HepG2 (cell line): ENCODE measurements around the gene BSN. TPM values are rescaled to one million over a fixed set of nuclear protein-coding genes. Genes with fewer than 3 reads are reported as not detected.

Experiments
- ATAC-seq: fragments of 200-7000 bp; cut with Tn5 transposase; 3 replicates; pipeline ENCODE4 v1.9.1; 2020; ENCODE audit warnings: mild to moderate bottlenecking, moderate library complexity
- BruUV-seq: library from RNA; stranded (reverse); fragments of 400-500 nt; replicated peaks from 2 replicates; lab custom pipeline; 2021; lab: Mats Ljungman, UMichigan
- CTCF ChIA-PET: fragments of 300-600 bp; formaldehyde crosslinking; extraction: SDS; loops from one replicate; lab custom pipeline; 2021; ENCODE audit warnings: low total read pairs, inconsistent platforms, low intra/inter-chr PET ratio; lab: Yijun Ruan, JAX
- POLR2A ChIA-PET: fragments of 350-600 bp; sonication (Branson Sonifier 250); formaldehyde crosslinking; loops from one replicate; lab custom pipeline; 2020; ENCODE audit warnings: antibody characterized with exemption, inconsistent platforms; lab: Yijun Ruan, JAX
- DNase-seq: peaks from one replicate; pipeline ENCODE4 v3.0.0-alpha.2; 2015; ENCODE audit warnings: low spot score
- FAIRE-seq: peaks from 3 replicates; lab custom pipeline; 2011; peaks lifted over from hg19 to GRCh38; lab: Jason Lieb, UNC
- H2AFZ ChIP-seq: one replicate; pipeline ENCODE4 v1.6.1; 2011; ENCODE audit warnings: low read length, inconsistent platforms
- H3K27ac ChIP-seq: fragments of 300-600 bp; 3 replicates; pipeline ENCODE4 v1.8.0; 2011; ENCODE audit warnings: mixed run types, mild to moderate bottlenecking, mixed read lengths, low read length, inconsistent platforms; ENCODE audit not compliant: insufficient read depth; ENCODE audit errors: extremely low read length
- H3K27me3 ChIP-seq, 2 experiments: fragments of 200-600 bp in 1 of 2; 2 replicates in 1 of 2; 3 replicates in 1 of 2; pipeline versions ENCODE4 v1.6.0 to v1.8.0; 2011; ENCODE audit warnings: low read length in 2 of 2, mild to moderate bottlenecking in 2 of 2, moderate library complexity in 2 of 2, inconsistent platforms in 1 of 2; ENCODE audit not compliant: insufficient read depth in 2 of 2, control insufficient read depth in 1 of 2
- H3K36me3 ChIP-seq, 2 experiments: fragments of 200-600 bp in 1 of 2; replicated peaks in 1 of 2; 2 replicates in 1 of 2; 3 replicates in 1 of 2; pipeline versions ENCODE4 v1.5.1 to v1.8.0; 2011; ENCODE audit warnings: low read length in 2 of 2, inconsistent platforms in 1 of 2; ENCODE audit not compliant: insufficient read depth in 2 of 2, control insufficient read depth in 1 of 2
- H3K4me1 ChIP-seq: 2 replicates; pipeline ENCODE4 v1.5.1; 2012; ENCODE audit warnings: low read length, inconsistent platforms; ENCODE audit not compliant: insufficient read depth
- H3K4me2 ChIP-seq: 2 replicates; pipeline ENCODE4 v1.6.0; 2011; ENCODE audit warnings: low read depth, low read length, inconsistent platforms
- H3K4me3 ChIP-seq, 3 experiments: fragments of 200-600 bp in 1 of 3; sonication (generic), shearing (Covaris generic) in 1 of 3; replicated peaks in 1 of 3; 2 replicates each; pipeline ENCODE4 v1.5.1; 2011 to 2016; ENCODE audit warnings: low read length in 3 of 3, inconsistent platforms in 2 of 3, low read depth in 2 of 3, mild to moderate bottlenecking in 2 of 3, control low read depth in 1 of 3, mixed read lengths in 1 of 3; ENCODE audit not compliant: insufficient read depth in 1 of 3
- H3K79me2 ChIP-seq: one replicate; pipeline ENCODE4 v1.6.1; 2011; ENCODE audit warnings: low read length, inconsistent platforms; ENCODE audit not compliant: insufficient read depth
- H3K9ac ChIP-seq: 2 replicates; pipeline ENCODE4 v1.6.0; 2011; ENCODE audit warnings: mild to moderate bottlenecking, low read depth, low read length, inconsistent platforms; ENCODE audit not compliant: insufficient read depth
- H3K9me3 ChIP-seq: 2 replicates; pipeline ENCODE4 v1.5.1; 2012; ENCODE audit warnings: mild to moderate bottlenecking, low read length
- H4K20me1 ChIP-seq: 2 replicates; pipeline ENCODE4 v1.6.0; 2011; ENCODE audit warnings: inconsistent platforms, mild to moderate bottlenecking, low read length, moderate library complexity; ENCODE audit not compliant: insufficient read depth
- ARHGAP35 ChIP-seq: sonication (generic); formaldehyde crosslinking; IDR thresholded peaks from 2 replicates; pipeline ENCODE4 v1.9.0; 2022; ENCODE audit warnings: mild to moderate bottlenecking, inconsistent platforms, moderate library complexity, missing genetic modification reagents, borderline replicate concordance
- GZF1 ChIP-seq: sonication (generic); formaldehyde crosslinking; IDR thresholded peaks from 2 replicates; pipeline ENCODE4 v1.5.1; 2020; ENCODE audit warnings: mild to moderate bottlenecking, missing genetic modification reagents
- JDP2 ChIP-seq: sonication (generic); formaldehyde crosslinking; IDR thresholded peaks from 2 replicates; pipeline ENCODE4 v1.8.1; 2022; ENCODE audit warnings: missing genetic modification reagents, borderline replicate concordance
- NAIF1 ChIP-seq: sonication (generic); formaldehyde crosslinking; IDR thresholded peaks from 2 replicates; pipeline ENCODE4 v1.5.0; 2020; ENCODE audit warnings: mild to moderate bottlenecking, missing genetic modification reagents, borderline replicate concordance
- SOX6 ChIP-seq, 2 experiments: fragments of 450-650 bp in 1 of 2; sonication (generic) in 1 of 2; formaldehyde crosslinking in 1 of 2; IDR thresholded peaks; 2 replicates each; pipeline versions ENCODE4 v1.4.0 to v1.6.1; 2017 to 2020; ENCODE audit warnings: antibody characterized with exemption in 1 of 2, mild to moderate bottlenecking in 1 of 2, missing genetic modification reagents in 1 of 2
- ZMYM3 ChIP-seq: sonication (generic); formaldehyde crosslinking; IDR thresholded peaks from 2 replicates; pipeline ENCODE4 v1.5.1; 2020; ENCODE audit warnings: mild to moderate bottlenecking, missing genetic modification reagents
- ZNF607 ChIP-seq: sonication (generic); formaldehyde crosslinking; IDR thresholded peaks from 2 replicates; pipeline ENCODE4 v1.5.1; 2020; ENCODE audit warnings: missing genetic modification reagents, mild to moderate bottlenecking, borderline replicate concordance
- ZZZ3 ChIP-seq: sonication (generic); formaldehyde crosslinking; IDR thresholded peaks from 2 replicates; pipeline ENCODE4 v1.4.0; 2020; ENCODE audit warnings: missing genetic modification reagents, mild to moderate bottlenecking, borderline replicate concordance
- WGBS: methylation state at CpG from one replicate; pipeline ENCODE4 v1.1.6; 2017; ENCODE audit warnings: low lambda C conversion rate; 5-methylcytosine and 5-hydroxymethylcytosine counted together
- in situ Hi-C: cut with HindIII; loops from 2 replicates; pipeline ENCODE4 v1.10.0; 2017; ENCODE audit warnings: low pct_unique_long_range_greater_than_20kb; ENCODE audit not compliant: extremely low pct_ligation_motif_present
- intact Hi-C: fragments of 100-400 bp; cut with micrococcal nuclease; formaldehyde crosslinking; loops from one replicate; pipeline ENCODE4 v1.10.0; 2022; ENCODE audit not compliant: unreplicated experiment
- polyA plus RNA-seq, 8 experiments: library from polyadenylated mRNA; depleted of rRNA in 3 of 8; stranded (reverse) in 7 of 8; unstranded in 1 of 8; fragments of >200 nt; fragmentation: Illumina TruSeq in 4 of 8; extraction: Trizol in 4 of 8; gene quantifications; 2 replicates each; pipeline versions ENCODE4 v1.2.1 to v1.2.3, GENCODE V29; 2011 to 2016; ENCODE audit warnings: low read depth in 4 of 8, missing spikeins in 1 of 8, mixed read lengths in 1 of 8; ENCODE audit not compliant: insufficient read depth in 1 of 8
- total RNA-seq, 5 experiments: library from RNA; depleted of rRNA; stranded (reverse); fragments of >200 nt; fragmentation: Illumina TruSeq; extraction: Trizol; gene quantifications; 2 replicates each; pipeline ENCODE4 v1.2.3, GENCODE V29; 2016; ENCODE audit warnings: low read depth in 1 of 5
- TF ChIP-seq, protein P1 (sequence below): sonication (generic); formaldehyde crosslinking; conservative IDR thresholded peaks from 2 replicates; pipeline ENCODE4 v1.4.0; 2020; ENCODE audit warnings: missing genetic modification reagents
- TF ChIP-seq, protein P2 (sequence below): sonication (generic); formaldehyde crosslinking; IDR thresholded peaks from 2 replicates; pipeline ENCODE4 v1.5.0; 2020; ENCODE audit warnings: mild to moderate bottlenecking, missing genetic modification reagents

BSN gene
- total and polyA plus RNA-seq, 2 of the 13 experiments (the other 11 are each of a cell fraction or from before 2014, with no cell fraction given), result 0.42 to 0.86 TPM

- H2AFZ ChIP-seq, result no peak overlapping the region
- no peaks in the 10 kb centered on the region for H4K20me1 ChIP-seq
- H3K27me3 ChIP-seq, result no peaks in the 10 kb centered on the region
- TF ChIP-seq ARHGAP35 (CRISPR knock-in tag) (no peak), ZZZ3 (CRISPR knock-in tag) (no peak), NAIF1 (CRISPR knock-in tag) (no peak), GZF1 (no peak), JDP2 (no peak), ZNF607 (no peak), SOX6 (IDR thresholded peaks at IDR 0.05) (no peak), SOX6 (CRISPR knock-in tag; IDR thresholded peaks at IDR 0.05) (no peak), ZMYM3 (CRISPR knock-in tag) (no peak)
- TF ChIP-seq, protein P1, sequence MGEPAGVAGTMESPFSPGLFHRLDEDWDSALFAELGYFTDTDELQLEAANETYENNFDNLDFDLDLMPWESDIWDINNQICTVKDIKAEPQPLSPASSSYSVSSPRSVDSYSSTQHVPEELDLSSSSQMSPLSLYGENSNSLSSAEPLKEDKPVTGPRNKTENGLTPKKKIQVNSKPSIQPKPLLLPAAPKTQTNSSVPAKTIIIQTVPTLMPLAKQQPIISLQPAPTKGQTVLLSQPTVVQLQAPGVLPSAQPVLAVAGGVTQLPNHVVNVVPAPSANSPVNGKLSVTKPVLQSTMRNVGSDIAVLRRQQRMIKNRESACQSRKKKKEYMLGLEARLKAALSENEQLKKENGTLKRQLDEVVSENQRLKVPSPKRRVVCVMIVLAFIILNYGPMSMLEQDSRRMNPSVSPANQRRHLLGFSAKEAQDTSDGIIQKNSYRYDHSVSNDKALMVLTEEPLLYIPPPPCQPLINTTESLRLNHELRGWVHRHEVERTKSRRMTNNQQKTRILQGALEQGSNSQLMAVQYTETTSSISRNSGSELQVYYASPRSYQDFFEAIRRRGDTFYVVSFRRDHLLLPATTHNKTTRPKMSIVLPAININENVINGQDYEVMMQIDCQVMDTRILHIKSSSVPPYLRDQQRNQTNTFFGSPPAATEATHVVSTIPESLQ (CRISPR knock-in tag), result no peak
- TF ChIP-seq, protein P2, sequence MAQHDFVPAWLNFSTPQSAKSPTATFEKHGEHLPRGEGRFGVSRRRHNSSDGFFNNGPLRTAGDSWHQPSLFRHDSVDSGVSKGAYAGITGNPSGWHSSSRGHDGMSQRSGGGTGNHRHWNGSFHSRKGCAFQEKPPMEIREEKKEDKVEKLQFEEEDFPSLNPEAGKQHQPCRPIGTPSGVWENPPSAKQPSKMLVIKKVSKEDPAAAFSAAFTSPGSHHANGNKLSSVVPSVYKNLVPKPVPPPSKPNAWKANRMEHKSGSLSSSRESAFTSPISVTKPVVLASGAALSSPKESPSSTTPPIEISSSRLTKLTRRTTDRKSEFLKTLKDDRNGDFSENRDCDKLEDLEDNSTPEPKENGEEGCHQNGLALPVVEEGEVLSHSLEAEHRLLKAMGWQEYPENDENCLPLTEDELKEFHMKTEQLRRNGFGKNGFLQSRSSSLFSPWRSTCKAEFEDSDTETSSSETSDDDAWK (CRISPR knock-in tag), result no peak
- no peak for ATAC-seq
- no peak for DNase-seq
- H3K4me1 ChIP-seq, result peaks cover 22% of the 10 kb centered on the region
- in situ Hi-C loops, result no loop called here
- H3K79me2 ChIP-seq, result no peaks in the 10 kb centered on the region
- ChIA-PET POLR2A (no interaction called here), CTCF (no interaction called here)
- no peak overlapping the region for H3K9ac ChIP-seq
- H3K4me3 ChIP-seq, result no peak overlapping the region
- intact Hi-C loops, result no loop called here
- WGBS, result 90% methylated on average over 3 of the region's 13 CpGs
- no peak for FAIRE-seq
- H3K27ac ChIP-seq, result no peak overlapping the region
- H3K9me3 ChIP-seq, result no peaks in the 10 kb centered on the region
- H3K36me3 ChIP-seq, result peaks cover 17 to 41% of the 10 kb centered on the region in 2 experiments; a peak in 4 of 5 replicates
- BruUV-seq, result no TSS peak
- no peak overlapping the region for H3K4me2 ChIP-seq
These were observed 21.2 kb upstream of the BSN start for GRCh38 chr3:49533031-49533430.
